VCaP (cell line): ENCODE measurements around the gene CYSLTR2.
"Not testable (repeated sequence)": the region's sequence is repeated elsewhere in the genome, so short reads cannot be mapped to it uniquely, and the experiment has no call there.

Experiments
- H3K27ac ChIP-seq: fragments of 450-650 bp; 2 replicates; pipeline ENCODE4 v1.5.1; 2017
- TF ChIP-seq, protein P1 (sequence below): fragments of 450-650 bp; conservative IDR thresholded peaks from 2 replicates; pipeline ENCODE4 v1.5.1; 2017; ENCODE audit warnings: mild to moderate bottlenecking, moderate library complexity

The CYSLTR2 gene

DNA sequence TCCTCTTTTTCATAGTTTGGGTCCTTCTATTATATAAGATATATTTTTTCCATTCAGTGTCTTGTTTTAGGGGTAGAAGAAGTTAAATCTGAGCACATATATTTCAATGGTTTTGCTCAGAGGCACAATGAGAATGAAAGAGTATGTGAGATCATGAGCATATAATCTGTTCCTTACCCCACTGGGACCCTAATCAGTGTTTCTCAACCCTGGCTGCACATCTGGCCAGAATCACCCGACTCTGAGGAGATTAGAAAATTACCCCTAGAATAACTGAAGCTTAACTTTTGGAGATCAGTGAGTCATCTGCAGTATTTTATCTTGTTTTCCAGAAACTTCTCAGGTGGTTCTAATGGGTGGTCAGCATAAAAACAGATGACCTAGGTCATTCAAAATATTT lies 782 bp downstream of the CYSLTR2 start:
- no peak overlapping the region for H3K27ac ChIP-seq
- TF ChIP-seq, protein P1, sequence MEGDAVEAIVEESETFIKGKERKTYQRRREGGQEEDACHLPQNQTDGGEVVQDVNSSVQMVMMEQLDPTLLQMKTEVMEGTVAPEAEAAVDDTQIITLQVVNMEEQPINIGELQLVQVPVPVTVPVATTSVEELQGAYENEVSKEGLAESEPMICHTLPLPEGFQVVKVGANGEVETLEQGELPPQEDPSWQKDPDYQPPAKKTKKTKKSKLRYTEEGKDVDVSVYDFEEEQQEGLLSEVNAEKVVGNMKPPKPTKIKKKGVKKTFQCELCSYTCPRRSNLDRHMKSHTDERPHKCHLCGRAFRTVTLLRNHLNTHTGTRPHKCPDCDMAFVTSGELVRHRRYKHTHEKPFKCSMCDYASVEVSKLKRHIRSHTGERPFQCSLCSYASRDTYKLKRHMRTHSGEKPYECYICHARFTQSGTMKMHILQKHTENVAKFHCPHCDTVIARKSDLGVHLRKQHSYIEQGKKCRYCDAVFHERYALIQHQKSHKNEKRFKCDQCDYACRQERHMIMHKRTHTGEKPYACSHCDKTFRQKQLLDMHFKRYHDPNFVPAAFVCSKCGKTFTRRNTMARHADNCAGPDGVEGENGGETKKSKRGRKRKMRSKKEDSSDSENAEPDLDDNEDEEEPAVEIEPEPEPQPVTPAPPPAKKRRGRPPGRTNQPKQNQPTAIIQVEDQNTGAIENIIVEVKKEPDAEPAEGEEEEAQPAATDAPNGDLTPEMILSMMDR, result no peak

DNA sequence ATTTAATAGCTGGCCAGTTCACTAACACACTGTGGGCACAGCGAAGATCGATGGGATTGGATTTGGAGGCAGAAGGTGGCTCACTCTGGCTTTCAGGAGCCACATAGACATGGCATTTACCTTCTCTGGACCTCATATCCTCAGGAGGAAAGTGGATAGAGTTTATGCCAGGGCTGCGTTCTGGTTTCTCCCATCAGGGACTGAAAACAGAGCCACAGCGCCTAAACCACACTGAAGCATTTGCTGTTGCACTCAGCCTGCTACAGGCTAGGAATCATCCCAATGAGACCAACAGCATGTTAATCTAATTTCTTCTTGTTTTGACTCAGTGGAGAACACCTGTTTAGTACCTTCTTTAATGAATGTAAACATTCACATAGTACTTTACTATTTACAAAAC lies 1.6 kb downstream of the CYSLTR2 start:
- TF ChIP-seq, protein P1, result no peak
- H3K27ac ChIP-seq, result no peak overlapping the region

- H3K27ac ChIP-seq, result no peak overlapping the region
- TF ChIP-seq, protein P1, result no peak
Measured at GRCh38 chr13:48656608-48657007, 2.9 kb downstream of the CYSLTR2 start.

- TF ChIP-seq, protein P1, result no peak
- H3K27ac ChIP-seq, result no peak overlapping the region
Measured at GRCh38 chr13:48660361-48661076, 6.8 kb downstream of the CYSLTR2 start.

- no peak overlapping the region for H3K27ac ChIP-seq
- TF ChIP-seq, protein P1, result no peak
Measured at GRCh38 chr13:48661107-48661506, 7.4 kb downstream of the CYSLTR2 start.

DNA sequence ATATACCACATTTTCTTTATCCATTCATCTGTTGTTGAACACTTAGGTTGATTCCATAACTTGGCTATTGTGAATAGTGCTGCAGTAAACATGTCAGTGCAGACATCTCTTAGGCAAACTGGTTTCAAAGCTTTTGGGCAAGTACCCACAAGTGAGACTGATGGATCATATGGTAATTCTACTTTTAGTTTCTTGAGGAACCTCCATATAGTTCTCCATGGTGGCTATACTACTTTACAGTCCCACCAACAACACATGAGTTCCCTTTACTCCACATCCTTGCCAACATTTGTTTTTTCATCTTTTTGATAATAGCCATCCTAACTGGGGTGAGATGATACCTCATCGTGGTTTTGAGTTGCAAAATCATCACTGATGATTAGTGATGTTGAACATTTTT lies 8.5 kb downstream of the CYSLTR2 start:
- no peak overlapping the region for H3K27ac ChIP-seq
- TF ChIP-seq, protein P1, result no peak

- H3K27ac ChIP-seq, result no peak overlapping the region
- TF ChIP-seq, protein P1, result no peak
Measured at GRCh38 chr13:48667136-48667535, 13.4 kb downstream of the CYSLTR2 start.

- not testable (repeated sequence) for H3K27ac ChIP-seq
Measured at GRCh38 chr13:48671421-48671820, 17.7 kb downstream of the CYSLTR2 start.
